K562 (cell line): Measurements from ENCODE around the gene SH3TC1. TPM values are rescaled to one million over a fixed set of nuclear protein-coding genes. Genes with fewer than 3 reads are reported as not detected.

Source experiments
- MCM5 ChIP-seq: fragments of 450-650 bp; IDR thresholded peaks from 2 replicates; pipeline ENCODE4 v1.6.1; 2016; ENCODE audit warnings: low read depth
- MXI1 ChIP-seq: IDR thresholded peaks from 2 replicates; pipeline ENCODE4 v1.6.1; 2011; ENCODE audit warnings: low read depth, mild to moderate bottlenecking, improper control_type of control experiment, low read length
- NONO ChIP-seq, 2 experiments: fragments of 200-400 bp in 1 of 2; fragments of 450-650 bp in 1 of 2; formaldehyde crosslinking in 1 of 2; IDR thresholded peaks; 2 replicates each; pipeline ENCODE4 v1.6.1; 2017; ENCODE audit warnings: low read depth in 2 of 2, mild to moderate bottlenecking in 2 of 2, moderate library complexity in 2 of 2, low read length in 1 of 2
- ZNF507 ChIP-seq: conservative IDR thresholded peaks from 2 replicates; pipeline ENCODE4 v1.6.1; 2017; ENCODE audit warnings: missing genetic modification characterization, missing compliant biosample characterization
- polyA plus RNA-seq, 8 experiments: library from polyadenylated mRNA; depleted of rRNA in 4 of 8; stranded (reverse) in 5 of 8; unstranded in 3 of 8; fragments of >200 nt; fragmentation: Nextera tagmentation in 2 of 8; fragmentation: Illumina TruSeq in 1 of 8; extraction: Ambion mirVana in 2 of 8; extraction: Trizol in 1 of 8; gene quantifications; 2 replicates each; pipeline versions ENCODE4 v1.2.1 to v1.2.3, GENCODE V29; 2011 to 2014; ENCODE audit warnings: inconsistent platforms in 1 of 8, missing spikeins in 1 of 8
- total RNA-seq, 7 experiments: library from RNA; depleted of rRNA in 6 of 7; stranded (reverse); fragments of >200 nt in 6 of 7; fragmentation: Illumina TruSeq in 2 of 7; extraction: Trizol in 2 of 7; gene quantifications; 2 replicates each; pipeline versions ENCODE4 v1.2.1 to v1.2.3, GENCODE V29; 2011 to 2021; ENCODE audit warnings: low replicate concordance in 1 of 7
- TF ChIP-seq, protein P1 (sequence below): fragments of 450-650 bp; conservative IDR thresholded peaks from 2 replicates; pipeline ENCODE4 v1.6.1; 2016; ENCODE audit warnings: missing genetic modification characterization, low read depth, mild to moderate bottlenecking, control low read depth, missing compliant biosample characterization
- TF ChIP-seq, protein P2 (sequence below): fragments of 450-650 bp; IDR thresholded peaks from 2 replicates; pipeline ENCODE4 v1.6.1; 2016; ENCODE audit warnings: low read depth
- TF ChIP-seq, protein P3 (sequence below), 2 experiments: fragments of 200-800 bp in 1 of 2; sonication (Bioruptor generic) in 1 of 2; sonication (generic) in 1 of 2; formaldehyde crosslinking in 1 of 2; IDR thresholded peaks in 1 of 2; conservative IDR thresholded peaks in 1 of 2; 2 replicates each; pipeline versions ENCODE4 v1.5.0 to v1.6.1; 2016 to 2020; ENCODE audit warnings: missing compliant biosample characterization in 1 of 2, missing genetic modification characterization in 1 of 2, missing genetic modification reagents in 1 of 2
- TF ChIP-seq, protein P4 (sequence below): fragments of 150-350 bp; conservative IDR thresholded peaks from 2 replicates; pipeline ENCODE4 v1.6.1; 2014; ENCODE audit warnings: low read length

SH3TC1 gene
- total and polyA plus RNA-seq, 9 of the 15 experiments (the other 6 are each of a cell fraction or from before 2014, with no cell fraction given), result 0.04 to 2.1 (median 0.48) TPM; not detected in 1

DNA sequence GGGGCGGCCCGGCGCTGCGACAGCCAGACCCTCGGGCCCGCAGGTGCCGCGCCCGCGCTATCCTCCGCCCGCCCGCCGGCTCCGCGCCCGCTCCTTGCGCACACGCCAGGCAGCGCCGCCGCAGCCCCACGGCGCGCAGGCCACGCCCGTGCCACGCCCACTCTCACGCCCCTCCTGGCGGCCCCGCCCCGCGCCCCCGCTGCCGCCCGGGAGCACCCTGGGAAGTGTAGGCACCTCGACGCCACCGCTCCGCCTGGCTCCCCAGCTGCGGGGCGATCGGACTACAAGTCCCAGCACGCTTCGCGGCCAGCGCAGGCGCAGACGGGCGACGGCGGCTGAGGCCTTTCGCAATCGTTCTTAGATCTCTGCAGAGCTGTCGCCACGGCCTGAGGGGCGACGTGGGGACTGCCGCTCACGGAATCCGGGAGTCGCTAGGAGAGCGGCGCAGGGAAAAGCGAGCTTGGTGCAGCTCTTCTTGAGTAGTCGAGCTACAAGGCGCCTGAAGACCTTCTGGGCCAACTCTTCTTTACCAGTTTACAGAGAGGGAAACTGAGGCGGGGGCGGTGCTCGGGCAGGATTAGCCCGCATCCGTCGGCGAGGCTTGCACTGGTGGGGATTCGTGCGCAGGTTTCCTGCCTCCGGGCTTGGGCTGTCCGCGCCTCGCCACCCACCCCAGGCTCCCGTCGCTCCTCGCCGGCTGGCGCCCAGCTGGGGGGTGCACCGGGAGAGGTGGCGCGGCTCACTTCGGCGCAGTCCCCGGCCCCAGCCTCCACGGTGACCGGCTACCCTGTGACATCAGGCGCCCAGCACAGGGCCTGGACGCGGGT, 40.2 kb upstream of the SH3TC1 start, which contains the start of gene ABLIM2 (continued):
- TF ChIP-seq MCM5, result no peak
- TF ChIP-seq, protein P1, sequence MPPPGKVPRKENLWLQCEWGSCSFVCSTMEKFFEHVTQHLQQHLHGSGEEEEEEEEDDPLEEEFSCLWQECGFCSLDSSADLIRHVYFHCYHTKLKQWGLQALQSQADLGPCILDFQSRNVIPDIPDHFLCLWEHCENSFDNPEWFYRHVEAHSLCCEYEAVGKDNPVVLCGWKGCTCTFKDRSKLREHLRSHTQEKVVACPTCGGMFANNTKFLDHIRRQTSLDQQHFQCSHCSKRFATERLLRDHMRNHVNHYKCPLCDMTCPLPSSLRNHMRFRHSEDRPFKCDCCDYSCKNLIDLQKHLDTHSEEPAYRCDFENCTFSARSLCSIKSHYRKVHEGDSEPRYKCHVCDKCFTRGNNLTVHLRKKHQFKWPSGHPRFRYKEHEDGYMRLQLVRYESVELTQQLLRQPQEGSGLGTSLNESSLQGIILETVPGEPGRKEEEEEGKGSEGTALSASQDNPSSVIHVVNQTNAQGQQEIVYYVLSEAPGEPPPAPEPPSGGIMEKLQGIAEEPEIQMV (tag), result no peak
- TF ChIP-seq, protein P2, sequence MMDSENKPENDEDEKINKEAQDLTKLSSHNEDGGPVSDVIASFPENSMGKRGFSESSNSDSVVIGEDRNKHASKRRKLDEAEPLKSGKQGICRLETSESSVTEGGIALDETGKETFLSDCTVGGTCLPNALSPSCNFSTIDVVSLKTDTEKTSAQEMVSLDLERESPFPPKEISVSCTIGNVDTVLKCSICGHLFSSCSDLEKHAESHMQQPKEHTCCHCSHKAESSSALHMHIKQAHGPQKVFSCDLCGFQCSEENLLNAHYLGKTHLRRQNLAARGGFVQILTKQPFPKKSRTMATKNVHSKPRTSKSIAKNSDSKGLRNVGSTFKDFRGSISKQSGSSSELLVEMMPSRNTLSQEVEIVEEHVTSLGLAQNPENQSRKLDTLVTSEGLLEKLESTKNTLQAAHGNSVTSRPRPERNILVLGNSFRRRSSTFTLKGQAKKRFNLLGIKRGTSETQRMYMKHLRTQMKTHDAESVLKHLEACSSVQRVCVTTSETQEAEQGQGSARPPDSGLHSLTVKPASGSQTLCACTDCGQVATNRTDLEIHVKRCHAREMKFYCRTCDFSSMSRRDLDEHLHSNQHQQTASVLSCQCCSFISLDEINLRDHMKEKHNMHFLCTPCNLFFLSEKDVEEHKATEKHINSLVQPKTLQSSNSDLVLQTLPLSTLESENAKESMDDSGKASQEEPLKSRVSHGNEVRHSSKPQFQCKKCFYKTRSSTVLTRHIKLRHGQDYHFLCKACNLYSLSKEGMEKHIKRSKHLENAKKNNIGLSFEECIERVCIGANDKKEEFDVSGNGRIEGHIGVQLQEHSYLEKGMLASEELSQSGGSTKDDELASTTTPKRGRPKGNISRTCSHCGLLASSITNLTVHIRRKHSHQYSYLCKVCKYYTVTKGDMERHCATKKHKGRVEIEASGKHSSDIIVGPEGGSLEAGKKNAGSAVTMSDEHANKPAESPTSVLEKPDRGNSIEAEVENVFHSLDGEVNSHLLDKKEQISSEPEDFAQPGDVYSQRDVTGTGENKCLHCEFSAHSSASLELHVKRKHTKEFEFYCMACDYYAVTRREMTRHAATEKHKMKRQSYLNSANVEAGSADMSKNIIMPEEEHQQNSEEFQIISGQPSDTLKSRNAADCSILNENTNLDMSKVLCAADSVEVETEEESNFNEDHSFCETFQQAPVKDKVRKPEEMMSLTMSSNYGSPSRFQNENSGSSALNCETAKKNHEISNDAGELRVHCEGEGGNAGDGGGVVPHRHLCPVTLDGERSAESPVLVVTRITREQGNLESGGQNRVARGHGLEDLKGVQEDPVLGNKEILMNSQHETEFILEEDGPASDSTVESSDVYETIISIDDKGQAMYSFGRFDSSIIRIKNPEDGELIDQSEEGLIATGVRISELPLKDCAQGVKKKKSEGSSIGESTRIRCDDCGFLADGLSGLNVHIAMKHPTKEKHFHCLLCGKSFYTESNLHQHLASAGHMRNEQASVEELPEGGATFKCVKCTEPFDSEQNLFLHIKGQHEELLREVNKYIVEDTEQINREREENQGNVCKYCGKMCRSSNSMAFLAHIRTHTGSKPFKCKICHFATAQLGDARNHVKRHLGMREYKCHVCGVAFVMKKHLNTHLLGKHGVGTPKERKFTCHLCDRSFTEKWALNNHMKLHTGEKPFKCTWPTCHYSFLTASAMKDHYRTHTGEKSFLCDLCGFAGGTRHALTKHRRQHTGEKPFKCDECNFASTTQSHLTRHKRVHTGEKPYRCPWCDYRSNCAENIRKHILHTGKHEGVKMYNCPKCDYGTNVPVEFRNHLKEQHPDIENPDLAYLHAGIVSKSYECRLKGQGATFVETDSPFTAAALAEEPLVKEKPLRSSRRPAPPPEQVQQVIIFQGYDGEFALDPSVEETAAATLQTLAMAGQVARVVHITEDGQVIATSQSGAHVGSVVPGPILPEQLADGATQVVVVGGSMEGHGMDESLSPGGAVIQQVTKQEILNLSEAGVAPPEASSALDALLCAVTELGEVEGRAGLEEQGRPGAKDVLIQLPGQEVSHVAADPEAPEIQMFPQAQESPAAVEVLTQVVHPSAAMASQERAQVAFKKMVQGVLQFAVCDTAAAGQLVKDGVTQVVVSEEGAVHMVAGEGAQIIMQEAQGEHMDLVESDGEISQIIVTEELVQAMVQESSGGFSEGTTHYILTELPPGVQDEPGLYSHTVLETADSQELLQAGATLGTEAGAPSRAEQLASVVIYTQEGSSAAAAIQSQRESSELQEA, result no peak
- TF ChIP-seq, protein P3, sequence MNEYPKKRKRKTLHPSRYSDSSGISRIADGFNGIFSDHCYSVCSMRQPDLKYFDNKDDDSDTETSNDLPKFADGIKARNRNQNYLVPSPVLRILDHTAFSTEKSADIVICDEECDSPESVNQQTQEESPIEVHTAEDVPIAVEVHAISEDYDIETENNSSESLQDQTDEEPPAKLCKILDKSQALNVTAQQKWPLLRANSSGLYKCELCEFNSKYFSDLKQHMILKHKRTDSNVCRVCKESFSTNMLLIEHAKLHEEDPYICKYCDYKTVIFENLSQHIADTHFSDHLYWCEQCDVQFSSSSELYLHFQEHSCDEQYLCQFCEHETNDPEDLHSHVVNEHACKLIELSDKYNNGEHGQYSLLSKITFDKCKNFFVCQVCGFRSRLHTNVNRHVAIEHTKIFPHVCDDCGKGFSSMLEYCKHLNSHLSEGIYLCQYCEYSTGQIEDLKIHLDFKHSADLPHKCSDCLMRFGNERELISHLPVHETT (CRISPR knock-in tag; conservative IDR thresholded peaks at IDR 0.05 in 1 of 2, IDR thresholded peaks at IDR 0.05 in 1 of 2), result no peak
- 0 out of 4 replicates have a peak, but pooled peaks of 1 of the 2 experiments have one; percentile 41 for TF ChIP-seq NONO (IDR thresholded peaks at IDR 0.05; ENCODE audit: low read depth in 2 of 2, low read length in 1 of 2)
- TF ChIP-seq MXI1, result no peak
- TF ChIP-seq ZNF507 (tag), result no peak
- TF ChIP-seq, protein P4, sequence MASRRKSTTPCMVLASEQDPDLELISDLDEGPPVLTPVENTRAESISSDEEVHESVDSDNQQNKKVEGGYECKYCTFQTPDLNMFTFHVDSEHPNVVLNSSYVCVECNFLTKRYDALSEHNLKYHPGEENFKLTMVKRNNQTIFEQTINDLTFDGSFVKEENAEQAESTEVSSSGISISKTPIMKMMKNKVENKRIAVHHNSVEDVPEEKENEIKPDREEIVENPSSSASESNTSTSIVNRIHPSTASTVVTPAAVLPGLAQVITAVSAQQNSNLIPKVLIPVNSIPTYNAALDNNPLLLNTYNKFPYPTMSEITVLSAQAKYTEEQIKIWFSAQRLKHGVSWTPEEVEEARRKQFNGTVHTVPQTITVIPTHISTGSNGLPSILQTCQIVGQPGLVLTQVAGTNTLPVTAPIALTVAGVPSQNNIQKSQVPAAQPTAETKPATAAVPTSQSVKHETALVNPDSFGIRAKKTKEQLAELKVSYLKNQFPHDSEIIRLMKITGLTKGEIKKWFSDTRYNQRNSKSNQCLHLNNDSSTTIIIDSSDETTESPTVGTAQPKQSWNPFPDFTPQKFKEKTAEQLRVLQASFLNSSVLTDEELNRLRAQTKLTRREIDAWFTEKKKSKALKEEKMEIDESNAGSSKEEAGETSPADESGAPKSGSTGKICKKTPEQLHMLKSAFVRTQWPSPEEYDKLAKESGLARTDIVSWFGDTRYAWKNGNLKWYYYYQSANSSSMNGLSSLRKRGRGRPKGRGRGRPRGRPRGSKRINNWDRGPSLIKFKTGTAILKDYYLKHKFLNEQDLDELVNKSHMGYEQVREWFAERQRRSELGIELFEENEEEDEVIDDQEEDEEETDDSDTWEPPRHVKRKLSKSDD, result no peak
